ENCODE measurements around the gene SYCP2.

DNA sequence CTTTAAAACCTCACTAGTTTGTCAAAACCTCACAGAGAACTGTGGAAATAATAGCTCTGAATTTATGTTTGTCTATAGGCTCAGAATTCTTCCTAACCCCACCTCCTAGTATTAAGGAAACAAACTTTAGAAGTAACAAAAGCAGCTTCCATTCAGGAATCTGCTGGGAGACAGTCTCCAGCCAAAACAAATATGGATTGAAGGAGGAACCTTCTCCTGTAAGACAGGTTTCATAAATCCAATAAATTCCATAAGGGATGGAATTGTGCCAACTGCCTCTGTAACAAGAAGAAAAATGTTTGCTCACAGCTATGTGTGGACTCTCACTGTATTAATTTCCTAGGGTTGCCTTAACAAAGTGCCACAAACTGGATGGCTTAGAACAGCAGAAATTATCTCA is 7.5 kb downstream of the SYCP2 start:
- TF ChIP-seq, protein P1, sequence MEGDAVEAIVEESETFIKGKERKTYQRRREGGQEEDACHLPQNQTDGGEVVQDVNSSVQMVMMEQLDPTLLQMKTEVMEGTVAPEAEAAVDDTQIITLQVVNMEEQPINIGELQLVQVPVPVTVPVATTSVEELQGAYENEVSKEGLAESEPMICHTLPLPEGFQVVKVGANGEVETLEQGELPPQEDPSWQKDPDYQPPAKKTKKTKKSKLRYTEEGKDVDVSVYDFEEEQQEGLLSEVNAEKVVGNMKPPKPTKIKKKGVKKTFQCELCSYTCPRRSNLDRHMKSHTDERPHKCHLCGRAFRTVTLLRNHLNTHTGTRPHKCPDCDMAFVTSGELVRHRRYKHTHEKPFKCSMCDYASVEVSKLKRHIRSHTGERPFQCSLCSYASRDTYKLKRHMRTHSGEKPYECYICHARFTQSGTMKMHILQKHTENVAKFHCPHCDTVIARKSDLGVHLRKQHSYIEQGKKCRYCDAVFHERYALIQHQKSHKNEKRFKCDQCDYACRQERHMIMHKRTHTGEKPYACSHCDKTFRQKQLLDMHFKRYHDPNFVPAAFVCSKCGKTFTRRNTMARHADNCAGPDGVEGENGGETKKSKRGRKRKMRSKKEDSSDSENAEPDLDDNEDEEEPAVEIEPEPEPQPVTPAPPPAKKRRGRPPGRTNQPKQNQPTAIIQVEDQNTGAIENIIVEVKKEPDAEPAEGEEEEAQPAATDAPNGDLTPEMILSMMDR (IDR thresholded peaks at IDR 0.05; ENCODE audit: low read depth, low read length) = no peak
- no peak for TF ChIP-seq EZH2phosphoT487 (IDR thresholded peaks at IDR 0.05; ENCODE audit: low read depth)
